GM23338 (cell line): ENCODE data around the gene B3GALT5. TPM values are rescaled to one million over a fixed set of nuclear protein-coding genes. Genes with fewer than 3 reads are reported as not detected.

Source experiments
- ATAC-seq: fragments of 200-7000 bp; cut with Tn5 transposase; 3 replicates; pipeline ENCODE4 v1.9.1; 2020
- DNase-seq: peaks from one replicate; pipeline ENCODE4 v3.0.0-alpha.2; 2015; ENCODE audit warnings: low spot score
- H2AFZ ChIP-seq: fragments of 200-600 bp; sonication (generic); 2 replicates; pipeline ENCODE4 v1.8.0; 2016; ENCODE audit warnings: antibody characterized with exemption, mild to moderate bottlenecking, moderate library complexity
- H3F3A ChIP-seq: fragments of 200-600 bp; sonication (generic); replicated peaks from 2 replicates; pipeline ENCODE4 v1.8.0; 2017; ENCODE audit warnings: antibody characterized with exemption, mixed run types, low read depth
- H3K27ac ChIP-seq: fragments of 200-600 bp; sonication (generic); 2 replicates; pipeline ENCODE4 v1.6.1; 2016; ENCODE audit warnings: low read depth
- H3K27me3 ChIP-seq: fragments of 200-600 bp; sonication (generic); 2 replicates; pipeline ENCODE4 v1.8.0; 2016; ENCODE audit warnings: mild to moderate bottlenecking, mixed run types, moderate library complexity; ENCODE audit not compliant: insufficient read depth
- H3K36me3 ChIP-seq: fragments of 200-600 bp; sonication (generic); 2 replicates; pipeline ENCODE4 v1.8.0; 2016; ENCODE audit warnings: mild to moderate bottlenecking; ENCODE audit not compliant: insufficient read depth
- H3K4me1 ChIP-seq: fragments of 200-600 bp; sonication (generic); 2 replicates; pipeline ENCODE4 v1.8.0; 2016; ENCODE audit warnings: mild to moderate bottlenecking, moderate library complexity; ENCODE audit not compliant: insufficient read depth
- H3K4me2 ChIP-seq: fragments of 200-600 bp; sonication (generic); 2 replicates; pipeline ENCODE4 v1.7.1; 2017; ENCODE audit warnings: mixed run types
- H3K4me3 ChIP-seq: fragments of 200-600 bp; sonication (generic); 2 replicates; pipeline ENCODE4 v1.6.1; 2016; ENCODE audit warnings: mixed run types
- H3K79me2 ChIP-seq: fragments of 200-600 bp; sonication (generic); replicated peaks from 2 replicates; pipeline ENCODE4 v1.8.0; 2017; ENCODE audit warnings: mild to moderate bottlenecking; ENCODE audit not compliant: insufficient read depth
- H3K9me2 ChIP-seq: fragments of 200-600 bp; sonication (generic); 2 replicates; pipeline ENCODE4 v1.8.0; 2017; ENCODE audit not compliant: insufficient read depth
- H4K20me1 ChIP-seq: fragments of 200-600 bp; sonication (generic); replicated peaks from 2 replicates; pipeline ENCODE4 v1.8.0; 2017; ENCODE audit warnings: mild to moderate bottlenecking; ENCODE audit not compliant: insufficient read depth
- H3K27ac Mint-ChIP-seq: 2 replicates; pipeline ENCODE4 v1.8.0; 2020; ENCODE audit warnings: inconsistent platforms, mild to moderate bottlenecking, moderate library complexity, mixed read lengths
- H3K27me3 Mint-ChIP-seq: 3 replicates; pipeline ENCODE4 v1.8.0; 2022; ENCODE audit warnings: low read depth, mild to moderate bottlenecking, moderate library complexity, mixed read lengths, inconsistent platforms; ENCODE audit not compliant: insufficient read depth, poor library complexity
- H3K36me3 Mint-ChIP-seq: 3 replicates; pipeline ENCODE4 v1.8.0; 2021; ENCODE audit warnings: low read depth, mild to moderate bottlenecking, inconsistent platforms, moderate library complexity, mixed read lengths
- H3K4me1 Mint-ChIP-seq: 3 replicates; pipeline ENCODE4 v1.8.0; 2020; ENCODE audit warnings: mild to moderate bottlenecking, inconsistent platforms, mixed read lengths
- H3K4me3 Mint-ChIP-seq: 3 replicates; pipeline ENCODE4 v1.8.0; 2021; ENCODE audit warnings: moderate library complexity, mild to moderate bottlenecking, inconsistent platforms, mixed read lengths
- H3K9me3 Mint-ChIP-seq: 3 replicates; pipeline ENCODE4 v1.8.0; 2020; ENCODE audit warnings: moderate library complexity, mild to moderate bottlenecking, inconsistent platforms, mixed read lengths
- EZH2 ChIP-seq: fragments of 200-600 bp; sonication (generic); IDR thresholded peaks from one replicate; pipeline ENCODE4 v1.8.0; 2017; ENCODE audit warnings: antibody characterized with exemption, mild to moderate bottlenecking, low read depth; ENCODE audit not compliant: unreplicated experiment
- ZNF114 ChIP-seq: fragments of 250-450 bp; sonication (Bioruptor Pico); IDR thresholded peaks from 2 replicates; pipeline ENCODE4 v1.5.0; 2020; ENCODE audit warnings: mild to moderate bottlenecking, moderate library complexity
- polyA plus RNA-seq: library from polyadenylated mRNA; unstranded; fragments of >200 nt; fragmentation: Nextera tagmentation; extraction: Ambion mirVana; gene quantifications from 2 replicates; pipeline ENCODE4 v1.2.1, GENCODE V29; 2016
- total RNA-seq: library from RNA; depleted of rRNA; stranded (reverse); fragments of >200 nt; shearing (Covaris generic); gene quantifications from 2 replicates; pipeline ENCODE4 v1.2.3, GENCODE V29; 2014
- TF ChIP-seq, protein P1 (sequence below): fragments of 250-450 bp; sonication (Bioruptor Pico); IDR thresholded peaks from 2 replicates; pipeline ENCODE4 v1.5.0; 2020; ENCODE audit warnings: mild to moderate bottlenecking, moderate library complexity
- TF ChIP-seq, protein P2 (sequence below): IDR thresholded peaks from one replicate; pipeline ENCODE4 v1.6.1; 2018; ENCODE audit warnings: antibody characterized with exemption; ENCODE audit not compliant: unreplicated experiment

The B3GALT5 gene
- total and polyA plus RNA-seq, 2 experiments from 2014 or later = 6.2 to 37.5 TPM

DNA sequence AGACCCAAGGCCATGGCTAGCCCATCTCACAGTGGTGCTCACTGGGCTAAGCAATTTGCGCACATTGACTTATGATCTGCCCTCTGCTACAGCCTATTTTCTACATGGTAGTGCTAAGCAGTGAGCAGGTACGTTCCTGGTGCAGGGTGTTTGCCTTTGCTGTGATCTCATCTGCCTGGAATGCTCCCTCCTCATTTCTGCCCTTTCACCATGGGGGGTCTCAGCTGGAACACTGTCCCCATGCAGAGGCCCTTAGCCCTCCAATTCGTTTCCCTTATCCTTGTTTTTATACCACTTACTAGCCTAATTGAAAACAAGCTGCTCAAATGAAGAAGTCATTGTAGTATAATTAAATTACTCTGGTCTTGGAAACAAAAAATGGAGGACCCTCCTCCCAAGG lies 2.0 kb upstream of the B3GALT5 start (continued):
- TF ChIP-seq, protein P1, sequence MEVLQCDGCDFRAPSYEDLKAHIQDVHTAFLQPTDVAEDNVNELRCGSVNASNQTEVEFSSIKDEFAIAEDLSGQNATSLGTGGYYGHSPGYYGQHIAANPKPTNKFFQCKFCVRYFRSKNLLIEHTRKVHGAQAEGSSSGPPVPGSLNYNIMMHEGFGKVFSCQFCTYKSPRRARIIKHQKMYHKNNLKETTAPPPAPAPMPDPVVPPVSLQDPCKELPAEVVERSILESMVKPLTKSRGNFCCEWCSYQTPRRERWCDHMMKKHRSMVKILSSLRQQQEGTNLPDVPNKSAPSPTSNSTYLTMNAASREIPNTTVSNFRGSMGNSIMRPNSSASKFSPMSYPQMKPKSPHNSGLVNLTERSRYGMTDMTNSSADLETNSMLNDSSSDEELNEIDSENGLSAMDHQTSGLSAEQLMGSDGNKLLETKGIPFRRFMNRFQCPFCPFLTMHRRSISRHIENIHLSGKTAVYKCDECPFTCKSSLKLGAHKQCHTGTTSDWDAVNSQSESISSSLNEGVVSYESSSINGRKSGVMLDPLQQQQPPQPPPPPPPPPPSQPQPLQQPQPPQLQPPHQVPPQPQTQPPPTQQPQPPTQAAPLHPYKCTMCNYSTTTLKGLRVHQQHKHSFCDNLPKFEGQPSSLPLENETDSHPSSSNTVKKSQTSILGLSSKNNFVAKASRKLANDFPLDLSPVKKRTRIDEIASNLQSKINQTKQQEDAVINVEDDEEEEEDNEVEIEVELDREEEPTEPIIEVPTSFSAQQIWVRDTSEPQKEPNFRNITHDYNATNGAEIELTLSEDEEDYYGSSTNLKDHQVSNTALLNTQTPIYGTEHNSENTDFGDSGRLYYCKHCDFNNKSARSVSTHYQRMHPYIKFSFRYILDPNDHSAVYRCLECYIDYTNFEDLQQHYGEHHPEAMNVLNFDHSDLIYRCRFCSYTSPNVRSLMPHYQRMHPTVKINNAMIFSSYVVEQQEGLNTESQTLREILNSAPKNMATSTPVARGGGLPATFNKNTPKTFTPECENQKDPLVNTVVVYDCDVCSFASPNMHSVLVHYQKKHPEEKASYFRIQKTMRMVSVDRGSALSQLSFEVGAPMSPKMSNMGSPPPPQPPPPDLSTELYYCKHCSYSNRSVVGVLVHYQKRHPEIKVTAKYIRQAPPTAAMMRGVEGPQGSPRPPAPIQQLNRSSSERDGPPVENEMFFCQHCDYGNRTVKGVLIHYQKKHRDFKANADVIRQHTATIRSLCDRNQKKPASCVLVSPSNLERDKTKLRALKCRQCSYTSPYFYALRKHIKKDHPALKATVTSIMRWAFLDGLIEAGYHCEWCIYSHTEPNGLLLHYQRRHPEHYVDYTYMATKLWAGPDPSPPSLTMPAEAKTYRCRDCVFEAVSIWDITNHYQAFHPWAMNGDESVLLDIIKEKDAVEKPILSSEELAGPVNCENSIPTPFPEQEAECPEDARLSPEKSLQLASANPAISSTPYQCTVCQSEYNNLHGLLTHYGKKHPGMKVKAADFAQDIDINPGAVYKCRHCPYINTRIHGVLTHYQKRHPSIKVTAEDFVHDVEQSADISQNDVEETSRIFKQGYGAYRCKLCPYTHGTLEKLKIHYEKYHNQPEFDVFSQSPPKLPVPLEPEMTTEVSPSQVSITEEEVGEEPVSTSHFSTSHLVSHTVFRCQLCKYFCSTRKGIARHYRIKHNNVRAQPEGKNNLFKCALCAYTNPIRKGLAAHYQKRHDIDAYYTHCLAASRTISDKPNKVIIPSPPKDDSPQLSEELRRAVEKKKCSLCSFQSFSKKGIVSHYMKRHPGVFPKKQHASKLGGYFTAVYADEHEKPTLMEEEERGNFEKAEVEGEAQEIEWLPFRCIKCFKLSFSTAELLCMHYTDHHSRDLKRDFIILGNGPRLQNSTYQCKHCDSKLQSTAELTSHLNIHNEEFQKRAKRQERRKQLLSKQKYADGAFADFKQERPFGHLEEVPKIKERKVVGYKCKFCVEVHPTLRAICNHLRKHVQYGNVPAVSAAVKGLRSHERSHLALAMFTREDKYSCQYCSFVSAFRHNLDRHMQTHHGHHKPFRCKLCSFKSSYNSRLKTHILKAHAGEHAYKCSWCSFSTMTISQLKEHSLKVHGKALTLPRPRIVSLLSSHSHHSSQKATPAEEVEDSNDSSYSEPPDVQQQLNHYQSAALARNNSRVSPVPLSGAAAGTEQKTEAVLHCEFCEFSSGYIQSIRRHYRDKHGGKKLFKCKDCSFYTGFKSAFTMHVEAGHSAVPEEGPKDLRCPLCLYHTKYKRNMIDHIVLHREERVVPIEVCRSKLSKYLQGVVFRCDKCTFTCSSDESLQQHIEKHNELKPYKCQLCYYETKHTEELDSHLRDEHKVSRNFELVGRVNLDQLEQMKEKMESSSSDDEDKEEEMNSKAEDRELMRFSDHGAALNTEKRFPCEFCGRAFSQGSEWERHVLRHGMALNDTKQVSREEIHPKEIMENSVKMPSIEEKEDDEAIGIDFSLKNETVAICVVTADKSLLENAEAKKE (CRISPR knock-in tag) = no peak

DNA sequence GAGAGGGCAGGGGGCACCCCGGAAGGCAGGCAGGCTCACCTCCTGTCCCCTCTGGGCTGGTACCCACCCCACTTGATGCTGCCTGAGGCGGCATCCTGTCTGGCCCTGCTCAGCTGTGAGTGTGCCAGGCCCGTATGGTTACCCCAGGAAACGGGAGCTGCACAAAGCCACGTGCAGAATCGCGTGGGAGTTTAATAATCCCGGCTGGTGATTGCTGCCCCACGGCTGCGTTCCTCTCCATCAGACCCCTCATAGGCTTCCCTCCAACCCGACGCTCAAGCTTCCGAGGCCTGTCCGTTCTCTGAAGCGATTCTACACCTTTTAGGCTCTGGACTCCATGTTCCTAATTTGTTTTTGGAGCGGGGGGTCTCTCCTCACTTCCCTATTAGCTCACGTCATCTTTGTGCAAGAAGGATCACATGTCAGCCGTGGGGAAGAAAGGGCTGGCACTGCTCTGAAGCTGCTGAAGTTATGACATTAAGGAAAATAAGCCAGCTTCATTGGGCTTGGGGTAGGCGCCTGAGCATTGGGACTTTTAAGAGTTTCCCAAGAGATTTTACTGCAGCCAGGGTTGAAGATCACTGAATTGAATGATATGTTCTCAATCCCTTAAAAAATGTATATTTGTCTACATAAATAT lies 1.1 kb upstream of the B3GALT5 start:
- Mint-ChIP-seq H3K4me1 (peaks cover 51% of the 10 kb centered on the region), H3K9me3 (peaks cover 6% of the 10 kb centered on the region; the same call in 2 of the 3 replicates), H3K27ac (no peak overlapping the region; the same call in 1 of the 2 replicates)
- no peak for TF ChIP-seq ZNF114 (CRISPR knock-in tag)
- TF ChIP-seq EZH2 = no peak
- TF ChIP-seq, protein P2, sequence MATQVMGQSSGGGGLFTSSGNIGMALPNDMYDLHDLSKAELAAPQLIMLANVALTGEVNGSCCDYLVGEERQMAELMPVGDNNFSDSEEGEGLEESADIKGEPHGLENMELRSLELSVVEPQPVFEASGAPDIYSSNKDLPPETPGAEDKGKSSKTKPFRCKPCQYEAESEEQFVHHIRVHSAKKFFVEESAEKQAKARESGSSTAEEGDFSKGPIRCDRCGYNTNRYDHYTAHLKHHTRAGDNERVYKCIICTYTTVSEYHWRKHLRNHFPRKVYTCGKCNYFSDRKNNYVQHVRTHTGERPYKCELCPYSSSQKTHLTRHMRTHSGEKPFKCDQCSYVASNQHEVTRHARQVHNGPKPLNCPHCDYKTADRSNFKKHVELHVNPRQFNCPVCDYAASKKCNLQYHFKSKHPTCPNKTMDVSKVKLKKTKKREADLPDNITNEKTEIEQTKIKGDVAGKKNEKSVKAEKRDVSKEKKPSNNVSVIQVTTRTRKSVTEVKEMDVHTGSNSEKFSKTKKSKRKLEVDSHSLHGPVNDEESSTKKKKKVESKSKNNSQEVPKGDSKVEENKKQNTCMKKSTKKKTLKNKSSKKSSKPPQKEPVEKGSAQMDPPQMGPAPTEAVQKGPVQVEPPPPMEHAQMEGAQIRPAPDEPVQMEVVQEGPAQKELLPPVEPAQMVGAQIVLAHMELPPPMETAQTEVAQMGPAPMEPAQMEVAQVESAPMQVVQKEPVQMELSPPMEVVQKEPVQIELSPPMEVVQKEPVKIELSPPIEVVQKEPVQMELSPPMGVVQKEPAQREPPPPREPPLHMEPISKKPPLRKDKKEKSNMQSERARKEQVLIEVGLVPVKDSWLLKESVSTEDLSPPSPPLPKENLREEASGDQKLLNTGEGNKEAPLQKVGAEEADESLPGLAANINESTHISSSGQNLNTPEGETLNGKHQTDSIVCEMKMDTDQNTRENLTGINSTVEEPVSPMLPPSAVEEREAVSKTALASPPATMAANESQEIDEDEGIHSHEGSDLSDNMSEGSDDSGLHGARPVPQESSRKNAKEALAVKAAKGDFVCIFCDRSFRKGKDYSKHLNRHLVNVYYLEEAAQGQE = no peak
- TF ChIP-seq, protein P1 (CRISPR knock-in tag) = no peak

More for the DNA sequence above, 1.1 kb upstream of the B3GALT5 start:
- H4K20me1 ChIP-seq = no peaks in the 10 kb centered on the region; the same call in 1 of the 2 replicates
- peaks cover 3% of the 10 kb centered on the region; the same call in 1 of the 2 replicates for H3K9me2 ChIP-seq
- DNase-seq (peak; percentile 27), ATAC-seq (peak; percentile 14)
- H3K4me1 ChIP-seq = peaks cover 39% of the 10 kb centered on the region
- no peaks in the 10 kb centered on the region for H3K27me3 ChIP-seq
- no peak overlapping the region; the same call in 1 of the 2 replicates for H2AFZ ChIP-seq
- H3F3A ChIP-seq = 0 out of 2 replicates have a peak, but pooled peaks cover 9% of the 10 kb centered on the region
- H3K27ac ChIP-seq = peak overlapping the region; percentile 75; the same call in 1 of the 2 replicates
- H3K79me2 ChIP-seq = peaks cover 50% of the 10 kb centered on the region
- peak overlapping the region; percentile 96 for H3K4me2 ChIP-seq
- Mint-ChIP-seq H3K36me3 (peaks cover 61% of the 10 kb centered on the region), H3K27me3 (peaks cover 12% of the 10 kb centered on the region), H3K4me3 (peak overlapping the region; percentile 95)
- H3K4me3 ChIP-seq = peak overlapping the region; percentile 87
- H3K36me3 ChIP-seq = peaks cover 11% of the 10 kb centered on the region; the same call in 1 of the 2 replicates
